Body of pancreas (tissue), 4 donors: Measurements from ENCODE around the gene BTAF1. TPM values are rescaled to one million over a fixed set of nuclear protein-coding genes. Genes with fewer than 3 reads are reported as not detected.
"Not testable (repeated sequence)": the region's sequence is repeated elsewhere in the genome, so short reads cannot be mapped to it uniquely, and the experiment has no call there.

Experiments
- ATAC-seq: fragments of 150-250 bp; one replicate; pipeline ENCODE4 v1.9.1; 2016
- DNase-seq, 4 donors: peaks; one replicate each; pipeline ENCODE4 v3.0.0-alpha.2; 2019
- H3K27ac ChIP-seq, 4 donors: fragments of 200-600 bp; sonication (generic); 1 replicate in 3 of 4; 2 replicates in 1 of 4; pipeline versions ENCODE4 v1.5.1 to v1.6.1; 2016 to 2019; ENCODE audit warnings: mild to moderate bottlenecking in 1 of 4, mixed read lengths in 1 of 4, moderate library complexity in 1 of 4
- H3K27me3 ChIP-seq, 2 donors: fragments of 200-600 bp; sonication (generic); one replicate each; pipeline ENCODE4 v1.6.0; 2016; ENCODE audit warnings: mild to moderate bottlenecking in 1 of 2
- H3K36me3 ChIP-seq, 2 donors: fragments of 200-600 bp; sonication (generic); replicated peaks in 1 of 2; 2 replicates each; pipeline ENCODE4 v1.5.1; 2016; ENCODE audit warnings: low read depth in 2 of 2; ENCODE audit not compliant: insufficient read depth in 1 of 2
- H3K4me1 ChIP-seq: fragments of 200-600 bp; sonication (generic); one replicate; pipeline ENCODE4 v1.6.0; 2016
- H3K4me3 ChIP-seq, 2 donors: fragments of 200-600 bp; sonication (generic); 1 replicate in 1 of 2; 2 replicates in 1 of 2; pipeline ENCODE4 v1.5.1; 2016 to 2019
- H3K9me3 ChIP-seq, 3 donors: fragments of 200-600 bp; sonication (generic); 1 replicate in 2 of 3; 2 replicates in 1 of 3; pipeline ENCODE4 v1.5.1; 2016
- CTCF ChIP-seq, 7 experiments: fragments of 450-650 bp in 4 of 7; fragments of 200-600 bp in 3 of 7; sonication (generic) in 3 of 7; IDR thresholded peaks; one replicate each; pipeline ENCODE4 v1.5.1; 2016 to 2019; ENCODE audit warnings: antibody characterized with exemption in 7 of 7
- POLR2A ChIP-seq, 3 donors: fragments of 450-650 bp; IDR thresholded peaks; one replicate each; pipeline ENCODE4 v1.6.1; 2016; ENCODE audit warnings: antibody characterized with exemption in 3 of 3, mild to moderate bottlenecking in 2 of 3
- WGBS, 2 donors: methylation state at CpG; one replicate each; pipeline ENCODE4 v1.1.5; 2017; 5-methylcytosine and 5-hydroxymethylcytosine counted together
- intact Hi-C: fragments of 100-400 bp; cut with DNase I; formaldehyde crosslinking; loops from one replicate; pipeline ENCODE4 v1.15.1; 2023
- total RNA-seq, 2 donors: library from RNA; depleted of rRNA; stranded (reverse); fragments of >200 nt; gene quantifications; one replicate each; pipeline ENCODE4 v1.1.0, GENCODE V29; 2016

Gene BTAF1
- total RNA-seq, 2 donors from 2014 or later, result 30.0 to 39.7 TPM

GRCh38 chr10:92010047-92010735 lies 86.6 kb downstream of the BTAF1 start:
- intact Hi-C loops, result no loop called here
- peaks cover 0 to 16% of the 10 kb centered on the region in 2 donors for H3K36me3 ChIP-seq
- H3K27me3 ChIP-seq, result no peaks in the 10 kb centered on the region
- TF ChIP-seq POLR2A (IDR thresholded peaks at IDR 0.05), result no peak
- TF ChIP-seq CTCF (IDR thresholded peaks at IDR 0.05), result no peak
- ATAC-seq (no peak), DNase-seq (no peak)
- H3K27ac ChIP-seq, result no peak overlapping the region
- no peaks in the 10 kb centered on the region for H3K4me1 ChIP-seq
- no peaks in the 10 kb centered on the region for H3K9me3 ChIP-seq
- no peak overlapping the region for H3K4me3 ChIP-seq

DNA sequence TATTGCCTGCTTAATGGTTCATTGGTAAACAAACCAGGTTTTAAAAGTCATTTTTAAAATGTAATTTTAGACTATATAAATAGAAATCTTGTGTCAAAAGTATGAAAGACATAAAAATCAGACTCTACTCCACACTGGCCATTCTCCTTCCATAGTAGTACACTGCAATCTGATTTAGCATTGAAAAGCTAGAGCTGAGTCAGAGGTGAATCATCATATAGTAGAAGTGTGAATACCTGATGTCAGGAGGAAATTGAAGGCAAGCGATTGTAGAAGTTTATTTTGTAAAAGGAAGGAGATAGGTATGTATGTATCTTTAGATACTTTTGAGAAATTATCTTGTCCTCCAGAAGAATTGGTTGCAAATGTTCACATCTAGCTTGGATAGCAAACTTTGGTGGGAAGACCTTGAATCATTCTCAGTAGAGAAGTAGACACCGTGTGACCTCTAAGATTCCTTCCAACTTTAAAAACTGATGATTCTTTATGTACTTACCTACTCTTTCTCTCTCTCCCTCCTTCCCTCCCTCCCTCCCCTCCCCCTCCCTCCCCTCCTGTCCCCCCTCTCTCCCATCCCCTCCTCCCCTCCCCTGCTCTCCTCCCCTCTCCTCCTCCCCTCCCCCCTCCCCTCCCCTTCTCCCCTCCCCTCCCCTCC lies 88.1 kb downstream of the BTAF1 start:
- Histone ChIP-seq H3K9me3 (no peaks in the 10 kb centered on the region), H3K4me3 (no peak overlapping the region), H3K27ac (no peak overlapping the region), H3K36me3 (peaks cover 0 to 21% of the 10 kb centered on the region in 2 donors), H3K27me3 (no peaks in the 10 kb centered on the region), H3K4me1 (no peaks in the 10 kb centered on the region)
- intact Hi-C loops, result no loop called here
- TF ChIP-seq CTCF (IDR thresholded peaks at IDR 0.05) (no peak), POLR2A (IDR thresholded peaks at IDR 0.05) (no peak)
- 85 to 91% methylated on average over 2 of the region's 2 CpGs for WGBS, 2 donors
- ATAC-seq, result no peak
- no peak for DNase-seq

GRCh38 chr10:92014620-92015019 lies 91.0 kb downstream of the BTAF1 start:
- TF ChIP-seq POLR2A (IDR thresholded peaks at IDR 0.05), result no peak
- TF ChIP-seq CTCF (IDR thresholded peaks at IDR 0.05), result no peak
- H3K27ac ChIP-seq, result no peak overlapping the region
- no peaks in the 10 kb centered on the region for H3K9me3 ChIP-seq
- 42 to 59% methylated on average over 1 of the region's 1 CpG for WGBS, 2 donors
- no peaks in the 10 kb centered on the region for H3K4me1 ChIP-seq
- peaks cover 0 to 29% of the 10 kb centered on the region in 2 donors for H3K36me3 ChIP-seq
- DNase-seq (no peak), ATAC-seq (no peak)
- H3K4me3 ChIP-seq, result no peak overlapping the region
- intact Hi-C loops, result no loop called here
- H3K27me3 ChIP-seq, result no peaks in the 10 kb centered on the region

DNA sequence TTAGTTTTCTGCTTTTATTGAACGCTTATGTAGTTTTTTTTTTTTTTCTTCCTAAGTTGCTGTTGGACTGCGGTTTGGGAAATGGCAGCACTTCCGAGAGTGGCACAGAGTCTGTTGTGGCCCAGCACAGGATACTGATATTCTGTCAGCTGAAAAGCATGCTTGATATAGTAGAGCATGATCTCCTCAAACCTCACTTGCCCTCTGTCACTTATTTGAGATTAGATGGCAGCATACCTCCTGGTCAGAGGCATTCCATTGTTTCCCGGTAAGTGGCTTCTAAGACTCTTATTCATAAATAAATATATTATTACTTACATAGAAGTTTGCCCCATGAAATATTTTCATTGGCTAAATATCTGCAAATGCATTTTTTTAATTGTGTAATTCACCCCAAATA lies 101.1 kb downstream of the BTAF1 start:
- no peak overlapping the region for H3K27ac ChIP-seq
- intact Hi-C loops, result no loop called here
- 93 to 94% methylated on average over 4 of the region's 4 CpGs for WGBS, 2 donors
- H3K4me1 ChIP-seq, result peaks cover 13% of the 10 kb centered on the region
- H3K4me3 ChIP-seq, result no peak overlapping the region
- peaks cover 0 to 13% of the 10 kb centered on the region in 2 donors for H3K36me3 ChIP-seq
- no peak for ATAC-seq
- no peaks in the 10 kb centered on the region for H3K9me3 ChIP-seq
- no peaks in the 10 kb centered on the region for H3K27me3 ChIP-seq
- DNase-seq, result no peak
- TF ChIP-seq CTCF (IDR thresholded peaks at IDR 0.05) (no peak), POLR2A (IDR thresholded peaks at IDR 0.05) (no peak)

DNA sequence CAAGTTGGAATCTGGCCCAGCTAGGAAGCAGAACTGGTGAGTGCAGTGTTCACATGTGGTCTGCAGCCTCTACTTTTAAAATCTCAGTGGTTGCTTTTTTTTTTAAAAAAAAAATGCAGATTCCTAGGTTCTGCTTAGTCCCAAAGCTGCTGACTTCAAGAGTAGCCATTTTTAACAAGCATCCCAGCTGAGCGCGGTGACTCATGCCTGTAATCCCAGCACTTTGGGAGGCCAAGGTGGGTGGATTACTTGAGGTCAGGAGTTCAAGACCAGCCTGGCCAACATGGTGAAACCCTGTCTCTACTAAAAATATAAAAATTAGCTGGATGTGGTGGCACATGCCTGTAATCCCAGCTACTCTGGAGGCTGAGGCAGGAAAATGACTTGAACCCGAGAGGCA lies 101.8 kb downstream of the BTAF1 start:
- DNase-seq, H3K27me3 ChIP-seq, ATAC-seq, intact Hi-C loops, H3K9me3 ChIP-seq, H3K4me3 ChIP-seq, H3K27ac ChIP-seq: not testable (repeated sequence)
- peaks cover 13% of the 10 kb centered on the region for H3K4me1 ChIP-seq
- H3K36me3 ChIP-seq, result peaks cover 0 to 16% of the 10 kb centered on the region in 2 donors
- WGBS, 2 donors, result 90 to 98% methylated on average over 3 of the region's 3 CpGs
